GM18519 (cell line): ENCODE results near the gene CHMP6.
"Not testable (repeated sequence)": the region's sequence is repeated elsewhere in the genome, so short reads cannot be mapped to it uniquely, and the experiment has no call there.

Experiments
- ATAC-seq: cut with Tn5 transposase; IDR thresholded peaks from one replicate; pipeline ENCODE4 v1.9.1; 2021; ENCODE audit warnings: mild to moderate bottlenecking, moderate library complexity; ENCODE audit not compliant: unreplicated experiment, low FRiP score

The CHMP6 gene

GRCh38 chr17:81010935-81011334 lies 19.3 kb downstream of the CHMP6 start:
- ATAC-seq = no peak

GRCh38 chr17:81011951-81012350 lies 20.3 kb downstream of the CHMP6 start:
- ATAC-seq = no peak

GRCh38 chr17:81012574-81013447 lies 21.2 kb downstream of the CHMP6 start:
- no peak for ATAC-seq

GRCh38 chr17:81013642-81014041 lies 22.0 kb downstream of the CHMP6 start:
- ATAC-seq = no peak

GRCh38 chr17:81015136-81015535 lies 23.5 kb downstream of the CHMP6 start:
- ATAC-seq = no peak

- no peak for ATAC-seq
These were observed 24.9 kb downstream of the CHMP6 start for GRCh38 chr17:81016575-81016974.

GRCh38 chr17:81017330-81017729 lies 25.7 kb downstream of the CHMP6 start:
- ATAC-seq = not testable (repeated sequence)

- no peak for ATAC-seq
These were observed 26.6 kb downstream of the CHMP6 start for GRCh38 chr17:81018044-81018802.

- ATAC-seq = no peak
These were observed 28.2 kb downstream of the CHMP6 start for GRCh38 chr17:81019563-81020442.

GRCh38 chr17:81020443-81020766 lies 28.8 kb downstream of the CHMP6 start:
- ATAC-seq = no peak

- ATAC-seq = no peak
These were observed 29.3 kb downstream of the CHMP6 start for GRCh38 chr17:81020767-81021497.

- ATAC-seq = no peak
These were observed 30.1 kb downstream of the CHMP6 start for GRCh38 chr17:81021531-81022343.

- no peak for ATAC-seq
These were observed 30.7 kb downstream of the CHMP6 start for GRCh38 chr17:81022344-81022676.

GRCh38 chr17:81025065-81025740 lies 33.6 kb downstream of the CHMP6 start:
- ATAC-seq = no peak

- ATAC-seq = no peak
These were observed 34.1 kb downstream of the CHMP6 start for GRCh38 chr17:81025741-81026129.

GRCh38 chr17:81026266-81027036 lies 34.8 kb downstream of the CHMP6 start:
- ATAC-seq = no peak

GRCh38 chr17:81027038-81027437 lies 35.4 kb downstream of the CHMP6 start:
- no peak for ATAC-seq
